Measurements from ENCODE around the gene EMP3.

Gene EMP3

GRCh38 chr19:48284896-48285295 is 40.5 kb upstream of the EMP3 start:
- H3K9me2 ChIP-seq (replicated peaks; ENCODE audit: low read depth, low read length), result no peaks in the 10 kb centered on the region
- H3K36me3 ChIP-seq (ENCODE audit: insufficient read depth, low read length), result no peaks in the 10 kb centered on the region
- H3K4me2 ChIP-seq (ENCODE audit: low read depth, low read length, poor library complexity, severe bottlenecking), result no peak overlapping the region
- no peaks in the 10 kb centered on the region for H4K20me1 ChIP-seq (ENCODE audit: insufficient read depth, low read length, poor library complexity, severe bottlenecking)
- H3K4me1 ChIP-seq (ENCODE audit: insufficient read depth, low read length, poor library complexity, severe bottlenecking), result no peaks in the 10 kb centered on the region
- no peaks in the 10 kb centered on the region for H3K79me2 ChIP-seq (ENCODE audit: insufficient read depth, low read length)
- H3K4me3 ChIP-seq (ENCODE audit: low read length, poor library complexity, severe bottlenecking), result no peak overlapping the region
- no peak overlapping the region for H3K9ac ChIP-seq (ENCODE audit: low read depth, low read length, poor library complexity, severe bottlenecking)
- H3F3A ChIP-seq (ENCODE audit: low read depth), result no peaks in the 10 kb centered on the region
- H3K9me3 ChIP-seq (ENCODE audit: insufficient read depth, low read depth, low read length), result peaks cover 2% of the 10 kb centered on the region; the same call in 1 of the 2 replicates
- no peaks in the 10 kb centered on the region for H3K27me3 ChIP-seq (ENCODE audit: insufficient read depth, low read length, poor library complexity, severe bottlenecking)
- H2AFZ ChIP-seq (ENCODE audit: low read length), result no peak overlapping the region
- no peak for TF ChIP-seq CTCF (conservative IDR thresholded peaks at IDR 0.05; ENCODE audit: low read length)
- TF ChIP-seq EZH2phosphoT487 (IDR thresholded peaks at IDR 0.05; ENCODE audit: borderline replicate concordance), result no peak

DNA sequence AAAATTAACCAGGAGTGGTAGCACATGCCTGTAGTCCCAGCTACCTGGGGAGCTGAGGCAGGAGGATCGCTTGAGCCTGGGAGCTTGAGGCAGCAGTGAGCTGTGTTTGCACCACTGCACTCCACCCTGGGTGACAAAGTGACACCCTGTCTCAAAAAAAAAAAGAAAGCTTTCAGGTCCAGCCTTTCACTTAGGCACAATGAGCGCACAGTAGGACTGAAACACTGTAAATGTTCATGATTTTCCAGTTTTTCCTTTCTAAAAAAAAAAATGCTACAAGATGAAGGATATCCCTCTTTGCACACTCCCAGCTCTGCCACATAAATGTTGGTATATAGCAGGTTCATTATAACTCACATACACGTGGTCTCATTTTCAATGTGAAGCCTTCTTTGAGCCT is 37.6 kb upstream of the EMP3 start:
- no peaks in the 10 kb centered on the region for H3K79me2 ChIP-seq (ENCODE audit: insufficient read depth, low read length)
- TF ChIP-seq CTCF (conservative IDR thresholded peaks at IDR 0.05; ENCODE audit: low read length), result no peak
- no peak for TF ChIP-seq EZH2phosphoT487 (IDR thresholded peaks at IDR 0.05; ENCODE audit: borderline replicate concordance)
- no peaks in the 10 kb centered on the region for H3K9me2 ChIP-seq (replicated peaks; ENCODE audit: low read depth, low read length)
- no peak overlapping the region for H3K9ac ChIP-seq (ENCODE audit: low read depth, low read length, poor library complexity, severe bottlenecking)
- H3K4me3 ChIP-seq (ENCODE audit: low read length, poor library complexity, severe bottlenecking), result no peak overlapping the region
- no peak overlapping the region for H3K4me2 ChIP-seq (ENCODE audit: low read depth, low read length, poor library complexity, severe bottlenecking)
- peaks cover 3% of the 10 kb centered on the region for H3K4me1 ChIP-seq (ENCODE audit: insufficient read depth, low read length, poor library complexity, severe bottlenecking)
- no peaks in the 10 kb centered on the region for H3K27me3 ChIP-seq (ENCODE audit: insufficient read depth, low read length, poor library complexity, severe bottlenecking)
- H3K36me3 ChIP-seq (ENCODE audit: insufficient read depth, low read length), result no peaks in the 10 kb centered on the region
- peaks cover 2% of the 10 kb centered on the region; the same call in 1 of the 2 replicates for H3K9me3 ChIP-seq (ENCODE audit: insufficient read depth, low read depth, low read length)
- H4K20me1 ChIP-seq (ENCODE audit: insufficient read depth, low read length, poor library complexity, severe bottlenecking), result no peaks in the 10 kb centered on the region
- H3F3A ChIP-seq (ENCODE audit: low read depth), result no peaks in the 10 kb centered on the region
- H2AFZ ChIP-seq (ENCODE audit: low read length), result no peak overlapping the region

GRCh38 chr19:48290401-48290770 is 35.0 kb upstream of the EMP3 start:
- no peaks in the 10 kb centered on the region for H4K20me1 ChIP-seq (ENCODE audit: insufficient read depth, low read length, poor library complexity, severe bottlenecking)

More at GRCh38 chr19:48290401-48290770, 35.0 kb upstream of the EMP3 start:
- Histone ChIP-seq H3K9me2 (replicated peaks; ENCODE audit: low read depth, low read length) (no peaks in the 10 kb centered on the region), H3K4me1 (ENCODE audit: insufficient read depth, low read length, poor library complexity, severe bottlenecking) (peaks cover 3% of the 10 kb centered on the region), H3K27me3 (ENCODE audit: insufficient read depth, low read length, poor library complexity, severe bottlenecking) (no peaks in the 10 kb centered on the region), H3F3A (ENCODE audit: low read depth) (no peaks in the 10 kb centered on the region), H2AFZ (ENCODE audit: low read length) (no peak overlapping the region), H3K4me2 (ENCODE audit: low read depth, low read length, poor library complexity, severe bottlenecking) (no peak overlapping the region), H3K36me3 (ENCODE audit: insufficient read depth, low read length) (no peaks in the 10 kb centered on the region), H3K9me3 (ENCODE audit: insufficient read depth, low read depth, low read length) (no peaks in the 10 kb centered on the region), H3K79me2 (ENCODE audit: insufficient read depth, low read length) (no peaks in the 10 kb centered on the region), H3K9ac (ENCODE audit: low read depth, low read length, poor library complexity, severe bottlenecking) (no peak overlapping the region), H3K4me3 (ENCODE audit: low read length, poor library complexity, severe bottlenecking) (no peak overlapping the region)
- no peak for TF ChIP-seq EZH2phosphoT487 (IDR thresholded peaks at IDR 0.05; ENCODE audit: borderline replicate concordance)
- TF ChIP-seq CTCF (conservative IDR thresholded peaks at IDR 0.05; ENCODE audit: low read length), result no peak
